PFSK-1 (cell line): ENCODE data around the gene ARHGEF2.

Experiments used
- FOXP2 ChIP-seq: optimal IDR thresholded peaks from 2 replicates; pipeline ENCODE3; 2011; ENCODE audit warnings: borderline replicate concordance, control low read depth, inconsistent platforms; ENCODE audit not compliant: insufficient read depth; ENCODE audit errors: extremely low read length, extremely low read depth
- POLR2AphosphoS5 ChIP-seq: IDR thresholded peaks from 2 replicates; pipeline ENCODE4 v1.6.1; 2012; ENCODE audit warnings: low read depth, mild to moderate bottlenecking, control low read depth, low read length, moderate library complexity
- SIN3A ChIP-seq: IDR thresholded peaks from 2 replicates; pipeline ENCODE4 v1.6.1; 2012; ENCODE audit warnings: mild to moderate bottlenecking, low read length, moderate library complexity, borderline replicate concordance; ENCODE audit not compliant: insufficient read depth
- TAF1 ChIP-seq: IDR thresholded peaks from 2 replicates; pipeline ENCODE4 v1.6.1; 2012; ENCODE audit warnings: low read length, control low read depth, borderline replicate concordance; ENCODE audit not compliant: insufficient read depth
- TF ChIP-seq, protein P1 (sequence below), 2 experiments: IDR thresholded peaks; 2 replicates each; pipeline versions ENCODE4 v1.6.1 to v1.8.0; 2011 to 2012; ENCODE audit warnings: low read depth in 2 of 2, low read length in 2 of 2, control low read depth in 1 of 2, inconsistent platforms in 1 of 2, mild to moderate bottlenecking in 1 of 2, moderate library complexity in 1 of 2; ENCODE audit not compliant: insufficient read depth in 1 of 2

Gene ARHGEF2

DNA sequence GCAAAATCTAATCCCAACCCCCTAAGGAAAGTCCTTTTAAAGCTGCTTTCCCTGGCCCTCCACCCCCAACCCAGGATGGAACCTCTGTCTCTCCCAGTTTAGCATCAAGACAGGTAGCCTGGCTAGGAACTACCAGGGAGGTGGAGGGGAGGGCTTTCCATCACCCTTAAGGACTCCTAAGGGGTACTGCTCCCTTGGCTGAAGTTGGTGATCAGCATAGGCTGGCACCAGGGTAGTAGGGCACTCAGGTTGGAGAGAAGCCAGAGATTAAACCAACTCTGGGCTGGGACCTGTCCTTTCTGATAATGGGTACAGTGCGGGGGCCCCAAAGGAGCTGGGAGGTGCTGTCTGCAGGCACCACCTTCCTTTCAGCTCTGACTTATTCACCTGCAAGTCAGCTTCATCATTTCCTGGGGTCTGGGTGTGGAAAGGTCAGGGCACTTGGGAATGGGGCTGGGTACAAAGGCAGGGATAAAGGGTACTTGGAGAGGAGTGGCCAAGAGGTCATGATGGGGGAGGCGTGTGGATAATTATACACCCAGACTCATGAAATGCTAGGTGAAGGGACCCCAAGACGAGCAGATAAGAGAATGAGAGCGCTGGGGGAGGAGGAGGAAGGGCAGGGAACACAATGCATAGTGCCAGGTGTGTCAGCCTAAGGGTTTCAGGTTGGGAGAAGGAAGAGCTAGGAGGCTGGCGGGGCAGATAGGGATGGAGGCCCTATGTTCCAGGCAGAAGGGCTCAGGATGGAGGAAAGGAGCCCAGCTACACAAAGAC, 1.2 kb downstream of the ARHGEF2 start:
- TF ChIP-seq, protein P1, sequence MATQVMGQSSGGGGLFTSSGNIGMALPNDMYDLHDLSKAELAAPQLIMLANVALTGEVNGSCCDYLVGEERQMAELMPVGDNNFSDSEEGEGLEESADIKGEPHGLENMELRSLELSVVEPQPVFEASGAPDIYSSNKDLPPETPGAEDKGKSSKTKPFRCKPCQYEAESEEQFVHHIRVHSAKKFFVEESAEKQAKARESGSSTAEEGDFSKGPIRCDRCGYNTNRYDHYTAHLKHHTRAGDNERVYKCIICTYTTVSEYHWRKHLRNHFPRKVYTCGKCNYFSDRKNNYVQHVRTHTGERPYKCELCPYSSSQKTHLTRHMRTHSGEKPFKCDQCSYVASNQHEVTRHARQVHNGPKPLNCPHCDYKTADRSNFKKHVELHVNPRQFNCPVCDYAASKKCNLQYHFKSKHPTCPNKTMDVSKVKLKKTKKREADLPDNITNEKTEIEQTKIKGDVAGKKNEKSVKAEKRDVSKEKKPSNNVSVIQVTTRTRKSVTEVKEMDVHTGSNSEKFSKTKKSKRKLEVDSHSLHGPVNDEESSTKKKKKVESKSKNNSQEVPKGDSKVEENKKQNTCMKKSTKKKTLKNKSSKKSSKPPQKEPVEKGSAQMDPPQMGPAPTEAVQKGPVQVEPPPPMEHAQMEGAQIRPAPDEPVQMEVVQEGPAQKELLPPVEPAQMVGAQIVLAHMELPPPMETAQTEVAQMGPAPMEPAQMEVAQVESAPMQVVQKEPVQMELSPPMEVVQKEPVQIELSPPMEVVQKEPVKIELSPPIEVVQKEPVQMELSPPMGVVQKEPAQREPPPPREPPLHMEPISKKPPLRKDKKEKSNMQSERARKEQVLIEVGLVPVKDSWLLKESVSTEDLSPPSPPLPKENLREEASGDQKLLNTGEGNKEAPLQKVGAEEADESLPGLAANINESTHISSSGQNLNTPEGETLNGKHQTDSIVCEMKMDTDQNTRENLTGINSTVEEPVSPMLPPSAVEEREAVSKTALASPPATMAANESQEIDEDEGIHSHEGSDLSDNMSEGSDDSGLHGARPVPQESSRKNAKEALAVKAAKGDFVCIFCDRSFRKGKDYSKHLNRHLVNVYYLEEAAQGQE (IDR thresholded peaks at IDR 0.05; ENCODE audit: insufficient read depth in 1 of 2, low read depth in 2 of 2, low read length in 2 of 2) = no peak
- TF ChIP-seq POLR2AphosphoS5 = no peak
- no peak for TF ChIP-seq SIN3A
- TF ChIP-seq TAF1 = no peak
- TF ChIP-seq FOXP2 = no peak

DNA sequence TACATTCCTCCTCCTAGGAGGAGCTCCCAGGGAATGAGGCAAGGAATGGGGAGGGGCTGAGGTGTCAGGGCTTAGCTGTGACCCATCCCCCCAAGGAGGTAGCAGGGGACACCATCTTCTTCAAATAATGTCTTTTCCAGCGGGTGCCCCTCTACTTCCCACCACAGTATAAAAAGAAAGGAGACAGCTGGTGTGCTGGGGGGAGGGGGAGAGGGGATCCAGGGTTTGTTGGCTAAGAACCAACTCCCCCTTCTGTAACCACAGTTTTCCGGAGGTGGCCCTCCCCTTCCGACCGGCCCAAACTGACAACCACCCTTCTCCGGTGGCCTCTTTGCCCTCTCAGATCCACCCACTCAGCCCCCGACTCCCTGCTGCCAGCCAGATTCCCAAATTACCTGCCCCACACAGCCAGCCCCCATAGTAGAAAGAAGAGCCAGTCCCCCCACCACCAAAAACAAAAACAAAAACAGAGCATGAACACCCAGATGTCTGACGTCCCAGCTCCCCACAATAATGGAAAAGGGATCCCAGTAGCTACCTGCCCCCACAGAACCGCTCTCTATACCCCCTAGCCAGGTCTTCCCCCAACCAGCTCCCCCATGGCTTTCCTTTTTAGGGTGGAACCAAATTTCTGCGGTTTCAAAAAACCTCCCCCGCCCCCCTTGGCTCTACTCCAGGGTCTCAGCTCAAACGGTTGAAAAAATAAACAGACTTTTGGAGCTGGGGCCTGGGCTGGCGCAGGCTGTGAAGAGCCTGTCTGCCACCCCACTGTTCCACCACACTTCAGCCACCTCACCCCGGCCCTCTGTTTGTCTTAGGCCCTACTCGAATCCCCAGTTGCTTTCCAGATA, 2.1 kb downstream of the ARHGEF2 start:
- TF ChIP-seq TAF1 = no peak
- TF ChIP-seq FOXP2 = no peak
- no peak for TF ChIP-seq SIN3A

DNA sequence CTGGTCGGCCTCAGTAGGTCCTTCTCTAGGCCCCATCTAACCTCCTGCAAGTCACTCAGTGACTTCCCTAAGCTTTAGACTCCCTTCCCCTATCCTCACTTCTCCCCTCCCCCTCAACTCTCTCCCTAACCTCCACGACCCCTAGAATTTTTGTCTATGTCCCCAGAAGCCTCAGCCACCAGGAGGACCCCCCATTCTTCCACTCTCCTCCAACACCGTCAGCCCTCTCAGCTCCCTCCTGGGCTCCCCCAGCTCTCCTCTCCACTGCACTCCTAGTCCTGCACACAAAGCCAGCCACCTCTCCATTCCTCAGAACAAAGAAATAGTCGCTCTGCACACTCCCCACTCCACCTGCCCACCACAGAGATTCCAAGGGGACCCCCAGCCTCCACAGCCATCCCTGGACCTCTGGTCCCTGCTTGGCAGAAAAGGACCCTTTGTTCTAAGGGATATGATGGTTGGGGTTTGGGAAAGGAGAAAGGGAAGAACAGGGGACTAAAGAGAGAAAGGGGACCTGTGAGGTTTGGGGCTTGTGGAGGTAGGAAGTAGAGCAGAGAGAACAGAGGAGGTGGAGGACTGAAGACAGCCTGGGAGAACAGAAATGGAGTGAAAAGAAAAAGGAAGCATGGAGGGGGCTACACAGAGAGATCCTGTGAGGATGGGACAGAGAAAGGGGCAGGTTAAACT, 2.8 kb downstream of the ARHGEF2 start:
- TF ChIP-seq, protein P1 (IDR thresholded peaks at IDR 0.05; ENCODE audit: insufficient read depth in 1 of 2, low read depth in 2 of 2, low read length in 2 of 2) = no peak
- no peak for TF ChIP-seq TAF1
- TF ChIP-seq SIN3A = no peak
- no peak for TF ChIP-seq FOXP2
- TF ChIP-seq POLR2AphosphoS5 = no peak

DNA sequence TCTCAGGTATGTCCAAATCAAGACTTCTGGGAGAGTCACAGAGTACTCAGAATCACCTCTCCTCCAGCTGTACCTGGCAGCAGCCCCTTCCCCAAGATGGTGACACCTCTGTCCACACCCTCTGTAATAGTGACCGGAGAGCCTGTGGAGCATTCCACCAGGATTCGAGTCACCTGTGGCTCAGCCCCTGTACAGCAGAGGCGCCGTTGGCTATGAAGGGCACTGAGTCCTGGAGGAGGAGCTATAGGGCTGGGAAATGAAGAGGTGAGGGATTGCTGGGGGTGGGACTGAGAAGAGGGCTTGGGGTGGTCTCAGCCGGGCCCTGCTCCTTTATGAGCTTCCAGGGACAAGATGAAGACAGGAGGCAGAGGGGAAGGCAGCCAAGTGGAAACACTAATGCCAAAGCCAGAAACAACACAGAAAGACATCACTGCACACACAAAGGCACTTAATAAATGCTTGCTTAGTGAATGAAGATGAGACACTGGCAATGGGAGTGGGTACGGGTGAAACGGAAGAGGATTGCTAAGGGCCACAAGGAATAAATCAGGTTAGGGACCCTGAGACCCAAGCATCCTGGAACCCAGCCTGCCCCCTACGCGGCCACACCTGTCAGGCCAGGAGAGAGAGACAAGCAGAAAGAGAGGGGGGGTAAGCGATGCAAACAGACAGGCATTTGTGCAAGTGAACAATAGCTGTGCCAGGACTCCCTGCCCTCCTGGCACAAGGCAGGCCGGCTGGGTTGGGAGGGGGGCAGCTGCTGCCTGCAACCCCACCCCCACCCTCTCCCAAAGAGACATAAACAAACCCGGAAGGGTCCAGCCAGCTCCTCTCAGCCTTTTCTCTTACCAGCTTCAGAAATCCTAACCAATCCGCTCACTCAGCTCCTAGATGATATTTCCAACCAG, 3.9 kb downstream of the ARHGEF2 start:
- TF ChIP-seq TAF1 = no peak
- no peak for TF ChIP-seq FOXP2
- TF ChIP-seq SIN3A = no peak
- no peak for TF ChIP-seq POLR2AphosphoS5
- TF ChIP-seq, protein P1 (IDR thresholded peaks at IDR 0.05; ENCODE audit: insufficient read depth in 1 of 2, low read depth in 2 of 2, low read length in 2 of 2) = no peak

DNA sequence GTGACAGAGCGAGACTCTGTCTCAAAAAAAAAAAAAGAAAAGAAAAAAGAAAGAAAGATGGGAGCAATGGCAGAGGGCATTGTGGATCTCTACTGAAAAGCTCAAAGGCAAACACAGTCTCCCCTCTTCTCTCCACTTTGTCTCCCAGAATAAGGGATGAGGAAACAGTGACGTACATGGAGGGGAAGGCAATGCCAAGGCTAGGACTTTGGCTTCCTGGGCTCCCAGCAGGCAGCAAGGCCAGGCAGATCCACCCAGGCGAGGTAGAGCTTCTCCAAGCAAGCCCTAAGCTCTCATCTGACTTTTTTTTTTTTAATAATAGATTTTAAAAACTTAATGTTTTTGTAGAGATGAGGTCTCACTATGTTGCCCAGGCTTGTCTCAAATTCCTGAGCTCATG, 4.6 kb downstream of the ARHGEF2 start:
- TF ChIP-seq TAF1 (no peak), SIN3A (no peak), POLR2AphosphoS5 (no peak), FOXP2 (no peak)
- TF ChIP-seq, protein P1 (IDR thresholded peaks at IDR 0.05; ENCODE audit: insufficient read depth in 1 of 2, low read depth in 2 of 2, low read length in 2 of 2) = no peak
